Heart left ventricle (tissue), 16 donors: Measurements from ENCODE around the gene PHLDB3. TPM values are rescaled to one million over a fixed set of nuclear protein-coding genes. Genes with fewer than 3 reads are reported as not detected.
"Not testable (repeated sequence)": the region's sequence is repeated elsewhere in the genome, so short reads cannot be mapped to it uniquely, and the experiment has no call there.

Experiments used
- ATAC-seq, 4 donors: fragments of 200-7000 bp; cut with Tn5 transposase; one replicate each; pipeline ENCODE4 v1.9.1; 2020 to 2022; ENCODE audit warnings: moderate library complexity in 4 of 4, mild to moderate bottlenecking in 3 of 4, moderate number of reproducible peaks in 1 of 4
- DNase-seq, 5 donors: peaks; one replicate each; pipeline ENCODE4 v3.0.0-alpha.2; 2020
- H3K27ac ChIP-seq, 12 donors: fragments of 200-600 bp; sonication (generic) in 4 of 12; one replicate each; pipeline versions ENCODE4 v1.5.0 to v1.8.0; 2016 to 2022; ENCODE audit warnings: mild to moderate bottlenecking in 2 of 12
- H3K27me3 ChIP-seq, 9 donors: fragments of 200-600 bp; sonication (generic) in 2 of 9; one replicate each; pipeline versions ENCODE4 v1.5.1 to v1.8.0; 2016 to 2022; ENCODE audit warnings: mild to moderate bottlenecking in 3 of 9
- H3K36me3 ChIP-seq, 9 donors: fragments of 200-600 bp; sonication (generic) in 2 of 9; one replicate each; pipeline versions ENCODE4 v1.5.0 to v1.8.0; 2018 to 2022; ENCODE audit warnings: mild to moderate bottlenecking in 2 of 9
- H3K4me1 ChIP-seq, 12 donors: fragments of 200-600 bp; sonication (generic) in 4 of 12; one replicate each; pipeline versions ENCODE4 v1.5.0 to v1.8.0; 2016 to 2022; ENCODE audit warnings: mild to moderate bottlenecking in 3 of 12
- H3K4me3 ChIP-seq, 12 donors: fragments of 200-600 bp; sonication (generic) in 4 of 12; one replicate each; pipeline versions ENCODE4 v1.5.0 to v1.8.0; 2017 to 2022; ENCODE audit warnings: mild to moderate bottlenecking in 9 of 12, moderate library complexity in 4 of 12
- H3K9me3 ChIP-seq, 12 donors: fragments of 200-600 bp; sonication (generic) in 4 of 12; one replicate each; pipeline versions ENCODE4 v1.5.0 to v1.8.0; 2016 to 2022; ENCODE audit warnings: mild to moderate bottlenecking in 1 of 12
- CTCF ChIP-seq, 12 donors: fragments of 200-600 bp; sonication (generic) in 4 of 12; IDR thresholded peaks; one replicate each; pipeline versions ENCODE4 v1.5.0 to v1.8.0; 2018 to 2022; ENCODE audit warnings: antibody characterized with exemption in 12 of 12, mild to moderate bottlenecking in 5 of 12
- POLR2A ChIP-seq, 2 donors: fragments of 450-650 bp; IDR thresholded peaks; one replicate each; pipeline ENCODE4 v1.6.1; 2017; ENCODE audit warnings: antibody characterized with exemption in 2 of 2, mild to moderate bottlenecking in 2 of 2, moderate library complexity in 2 of 2
- WGBS, 4 donors: extraction: QIAGEN DNeasy Blood & Tissue Kit in 2 of 4; methylation state at CpG; one replicate each; pipeline versions ENCODE4 v1.1.5 to v1.1.7; 2013 to 2018; 5-methylcytosine and 5-hydroxymethylcytosine counted together
- intact Hi-C, 10 donors: fragments of 100-400 bp; cut with DNase I; formaldehyde crosslinking; loops; one replicate each; pipeline versions ENCODE4 v1.11.1 to v1.14.2; 2022
- polyA plus RNA-seq, 2 donors: library from polyadenylated mRNA; stranded (reverse); fragments of 200-250 nt; gene quantifications; one replicate each; pipeline ENCODE4 v1.2.3, GENCODE V29; 2013
- total RNA-seq, 9 donors: library from RNA; depleted of rRNA in 2 of 9; stranded (reverse); fragments of >200 nt in 2 of 9; fragmentation: NEBNext Ultra II Directional in 3 of 9; extraction: Animal tissue kit (Norgen Biotek cat#: 25700) in 3 of 9; gene quantifications; one replicate each; pipeline versions ENCODE4 v1.1.0 to v1.2.4, GENCODE V29; 2016 to 2023
- donor health status: ischemic (EF 13 %, LVEDD 7.1; RV severe dilation, severe dysfunction).
- donor health status: healthy with polysubstance abuse.
- donor health status: DM: no; HTN: yes; CAD: no.
- donor health status: DM: no; HTN: no; CAD: no.
- donor health status: ischemic (EF 25% LVEDD 6.9; RV normal size, moderate dysfunction).
- donor health status: ischemic (EF 25% LVEDD 5.7; RV mildly dilated, moderate dysfunction).
- donor health status: healthy.
- donor health status: DM: yes; HTN: yes; CAD: no.
- donor health status: ischemic (EF 35%, LVEDD 5.7; RV mildly dilated, moderate dysfunction).
- donor health status: nonischemic (EF 11% LVEDD 7.7; RV severe dilation, severe dysfunction).
- donor health status: DM: yes; HTN: yes; CAD: no.
- donor health status: PGD.
- donor health status: ischemic (EF 29% LVEDD 5.4; RV normal size, mild dysfunction).
- donor health status: nonischemic (EF 23%, LVEDD 6.1; RV moderate dilation, normal function).

PHLDB3 gene
- total and polyA plus RNA-seq, 11 donors = 2.4 to 11.6 (median 5.7) TPM

GRCh38 chr19:43525836-43526771 lies 21.6 kb upstream of the PHLDB3 start:
- 5 to 20% (median 9%) methylated on average over 13 to 26 of the region's 26 CpGs for WGBS, 4 donors
- DNase-seq = peak in 2 of 5 donors; percentile 32 to 42
- Histone ChIP-seq H3K27me3 (no peaks in the 10 kb centered on the region), H3K9me3 (no peaks in the 10 kb centered on the region), H3K4me3 (peak overlapping the region; percentile 68 to 98 (median 90)), H3K4me1 (peaks cover 0 to 30% (median 22%) of the 10 kb centered on the region in 12 donors), H3K36me3 (peaks cover 0 to 2% (median 0%) of the 10 kb centered on the region in 9 donors), H3K27ac (peak overlapping the region in 11 of 12 donors; percentile 55 to 90 (median 85))
- TF ChIP-seq POLR2A (IDR thresholded peaks at IDR 0.05) (no peak), CTCF (IDR thresholded peaks at IDR 0.05) (no peak)
- intact Hi-C loops = no loop called here
- peak; percentile 19 to 38 (median 30) for ATAC-seq

GRCh38 chr19:43524922-43525835 lies 20.6 kb upstream of the PHLDB3 start:
- DNase-seq (peak in 4 of 5 donors; percentile 46 to 71 (median 60)), ATAC-seq (peak; percentile 35 to 63 (median 43))
- Histone ChIP-seq H3K9me3 (no peaks in the 10 kb centered on the region), H3K4me1 (peaks cover 0 to 30% (median 22%) of the 10 kb centered on the region in 12 donors), H3K27me3 (no peaks in the 10 kb centered on the region), H3K4me3 (peak overlapping the region in 11 of 12 donors; percentile 68 to 98 (median 91)), H3K27ac (peak overlapping the region in 11 of 12 donors; percentile 39 to 90 (median 85)), H3K36me3 (peaks cover 0 to 11% (median 0%) of the 10 kb centered on the region in 9 donors)
- WGBS, 4 donors = 21 to 46% (median 27%) methylated on average over 10 to 12 of the region's 12 CpGs
- intact Hi-C loops = loop anchor here in 1 of 10 donors (5.0 kb wide), 1 partner anchor 63 kb away; no protein-coding TSS in a partner anchor
- TF ChIP-seq POLR2A (IDR thresholded peaks at IDR 0.05) (no peak), CTCF (IDR thresholded peaks at IDR 0.05) (no peak)

GRCh38 chr19:43523696-43524095 lies 19.1 kb upstream of the PHLDB3 start:
- not testable (repeated sequence) for DNase-seq, H3K27ac ChIP-seq, H3K4me3 ChIP-seq, H3K9me3 ChIP-seq, ATAC-seq, H3K27me3 ChIP-seq
- Histone ChIP-seq H3K4me1 (peaks cover 0 to 38% (median 22%) of the 10 kb centered on the region in 12 donors), H3K36me3 (peaks cover 0 to 11% (median 0%) of the 10 kb centered on the region in 9 donors)
- WGBS, 4 donors = 95 to 99% (median 97%) methylated on average over 8 of the region's 8 CpGs
- intact Hi-C loops = loop anchor here in 1 of 10 donors (5.0 kb wide), 1 partner anchor 61 kb away; no protein-coding TSS in a partner anchor

- peaks cover 0 to 11% (median 0%) of the 10 kb centered on the region in 9 donors for H3K36me3 ChIP-seq
- H3K9me3 ChIP-seq = no peaks in the 10 kb centered on the region
- DNase-seq = no peak
- H3K27ac ChIP-seq = no peak overlapping the region
- TF ChIP-seq POLR2A (IDR thresholded peaks at IDR 0.05) (no peak), CTCF (IDR thresholded peaks at IDR 0.05) (no peak)
- no peak for ATAC-seq
- no peaks in the 10 kb centered on the region for H3K27me3 ChIP-seq
- 88 to 91% (median 90%) methylated on average over 5 of the region's 5 CpGs for WGBS, 4 donors
- peaks cover 0 to 38% (median 21%) of the 10 kb centered on the region in 12 donors for H3K4me1 ChIP-seq
- intact Hi-C loops = loop anchor here in 1 of 10 donors (5.0 kb wide), 1 partner anchor 61 kb away; no protein-coding TSS in a partner anchor
- H3K4me3 ChIP-seq = no peak overlapping the region
Observed at GRCh38 chr19:43522929-43523328, 18.4 kb upstream of the PHLDB3 start.
